ENCODE measurements around the gene AHI1.

AHI1 gene

DNA sequence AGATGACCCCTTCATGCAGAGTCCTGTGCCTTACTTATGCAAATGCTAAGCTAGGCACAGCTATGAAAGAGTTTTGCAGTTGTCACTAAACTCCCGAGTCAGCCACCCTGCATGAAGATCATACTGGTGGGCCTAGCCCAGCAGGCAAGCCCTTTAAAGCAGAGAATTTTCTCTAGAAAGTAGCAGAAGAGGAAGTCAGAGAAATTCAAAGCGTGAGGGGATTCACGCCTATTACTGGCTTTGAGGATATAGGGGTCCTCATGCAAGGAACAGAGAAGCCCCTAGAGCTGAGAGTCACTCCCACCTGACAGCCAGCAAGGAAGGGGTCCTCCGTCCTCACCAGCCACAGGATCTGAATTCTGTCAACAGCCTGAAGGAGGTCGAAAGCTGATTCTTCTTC is 261.8 kb downstream of the AHI1 start:
- no peak for DNase-seq

DNA sequence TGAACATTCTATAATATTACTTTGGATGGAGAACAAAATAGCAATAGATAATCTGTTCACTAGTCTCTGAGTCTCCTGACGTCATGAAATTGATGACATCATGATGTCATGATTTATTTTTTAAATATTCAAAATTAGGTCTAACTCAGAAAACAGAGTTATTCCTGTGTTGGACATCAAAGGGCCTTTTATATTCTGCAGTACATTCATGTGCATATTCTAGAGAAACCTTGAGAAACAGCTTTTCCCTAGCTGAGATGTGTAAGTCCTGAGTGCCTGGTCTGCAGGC is 263.1 kb downstream of the AHI1 start:
- no peak for DNase-seq

DNA sequence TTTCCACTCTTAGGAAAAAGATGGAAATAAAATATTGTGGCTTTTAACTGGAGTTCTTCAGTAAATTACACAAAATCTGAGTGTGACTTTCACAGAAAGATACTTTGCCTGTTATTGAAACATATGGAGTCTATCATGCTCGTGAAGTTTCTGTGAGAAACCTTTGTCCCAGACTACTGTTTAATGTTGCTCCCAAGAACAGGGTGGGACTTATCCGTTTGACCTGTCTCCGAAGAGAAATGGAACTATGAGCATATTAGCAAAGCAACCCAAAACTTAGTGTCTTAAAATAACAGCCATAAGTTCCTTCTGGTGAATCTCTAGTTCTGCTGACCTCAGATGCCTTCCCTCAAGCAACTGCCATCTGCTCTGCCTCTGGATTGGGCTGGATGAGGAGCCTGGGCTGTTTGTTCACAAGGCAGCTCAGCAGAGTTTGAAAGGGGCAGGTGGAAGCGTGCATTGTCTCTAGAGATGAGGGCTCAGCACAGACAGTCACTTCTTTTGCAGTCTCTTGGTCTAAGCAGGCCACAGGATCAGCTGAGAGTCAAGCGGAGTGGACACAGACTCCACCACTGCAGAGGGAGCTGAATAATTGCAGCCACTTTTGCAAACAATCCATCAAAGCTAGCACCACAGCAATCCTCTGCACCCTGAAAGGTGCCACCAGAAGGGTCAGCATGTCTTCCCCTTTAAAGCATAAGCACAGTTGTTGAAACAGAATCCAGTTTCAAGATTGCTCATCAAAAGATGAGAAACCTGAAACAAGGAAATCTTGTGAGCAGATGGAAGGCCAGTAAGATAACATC is 263.7 kb downstream of the AHI1 start:
- no peak for DNase-seq
